Measurements from ENCODE around the gene STK40.

The STK40 gene

DNA sequence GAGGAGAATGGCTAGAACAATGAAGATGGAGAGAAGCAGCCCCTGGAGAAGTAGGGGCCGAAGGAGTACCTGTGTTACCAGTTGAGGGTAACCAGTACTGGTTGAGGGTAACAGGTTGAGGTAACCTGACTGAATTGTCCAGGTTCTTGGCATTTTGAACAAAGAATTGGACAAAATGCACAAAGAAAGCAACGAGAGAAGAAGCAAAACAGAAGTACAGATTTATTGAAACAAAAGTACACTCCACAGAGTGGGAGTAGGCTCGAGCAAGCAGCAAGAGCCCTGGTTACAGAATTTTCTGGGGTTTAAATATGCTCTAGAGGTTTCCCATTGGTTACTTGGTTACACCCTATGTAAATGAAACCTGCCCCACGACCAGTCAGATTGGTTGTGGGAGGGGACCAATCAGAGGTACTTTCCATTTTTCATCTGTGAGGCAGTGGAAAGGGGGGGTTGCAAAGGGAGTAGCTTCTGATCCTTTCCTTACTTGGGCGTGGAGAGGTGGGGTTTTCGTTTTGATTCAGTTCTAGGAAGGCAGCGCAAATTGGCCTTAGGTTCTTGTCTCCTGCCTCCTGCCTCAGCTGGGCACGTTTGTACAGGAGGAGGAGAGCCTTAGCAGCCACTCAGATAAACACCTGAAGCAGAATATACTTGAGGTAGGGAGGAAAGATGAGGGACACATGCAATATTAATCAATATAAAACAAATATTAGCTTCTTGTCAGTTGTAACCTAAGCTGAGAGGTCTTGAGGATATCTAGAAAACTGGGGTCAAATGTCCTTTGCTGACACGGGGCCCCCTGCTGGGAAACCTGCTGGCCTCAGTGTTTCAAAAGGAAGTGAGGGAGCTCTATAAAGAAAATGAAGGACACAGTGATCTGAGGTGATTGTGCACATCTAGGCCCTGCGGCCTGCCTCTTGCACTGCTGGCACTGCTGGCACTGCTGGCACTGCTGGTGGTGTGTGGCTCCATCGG is 26.2 kb upstream of the STK40 start:
- no peak overlapping the region for H3K4me3 ChIP-seq (ENCODE audit: low read depth, low read length)
- no peak for DNase-seq (ENCODE audit: low read depth)
- TF ChIP-seq, protein P1, sequence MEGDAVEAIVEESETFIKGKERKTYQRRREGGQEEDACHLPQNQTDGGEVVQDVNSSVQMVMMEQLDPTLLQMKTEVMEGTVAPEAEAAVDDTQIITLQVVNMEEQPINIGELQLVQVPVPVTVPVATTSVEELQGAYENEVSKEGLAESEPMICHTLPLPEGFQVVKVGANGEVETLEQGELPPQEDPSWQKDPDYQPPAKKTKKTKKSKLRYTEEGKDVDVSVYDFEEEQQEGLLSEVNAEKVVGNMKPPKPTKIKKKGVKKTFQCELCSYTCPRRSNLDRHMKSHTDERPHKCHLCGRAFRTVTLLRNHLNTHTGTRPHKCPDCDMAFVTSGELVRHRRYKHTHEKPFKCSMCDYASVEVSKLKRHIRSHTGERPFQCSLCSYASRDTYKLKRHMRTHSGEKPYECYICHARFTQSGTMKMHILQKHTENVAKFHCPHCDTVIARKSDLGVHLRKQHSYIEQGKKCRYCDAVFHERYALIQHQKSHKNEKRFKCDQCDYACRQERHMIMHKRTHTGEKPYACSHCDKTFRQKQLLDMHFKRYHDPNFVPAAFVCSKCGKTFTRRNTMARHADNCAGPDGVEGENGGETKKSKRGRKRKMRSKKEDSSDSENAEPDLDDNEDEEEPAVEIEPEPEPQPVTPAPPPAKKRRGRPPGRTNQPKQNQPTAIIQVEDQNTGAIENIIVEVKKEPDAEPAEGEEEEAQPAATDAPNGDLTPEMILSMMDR (IDR thresholded peaks at IDR 0.05; ENCODE audit: low read depth, low read length, missing control alignments), result no peak

DNA sequence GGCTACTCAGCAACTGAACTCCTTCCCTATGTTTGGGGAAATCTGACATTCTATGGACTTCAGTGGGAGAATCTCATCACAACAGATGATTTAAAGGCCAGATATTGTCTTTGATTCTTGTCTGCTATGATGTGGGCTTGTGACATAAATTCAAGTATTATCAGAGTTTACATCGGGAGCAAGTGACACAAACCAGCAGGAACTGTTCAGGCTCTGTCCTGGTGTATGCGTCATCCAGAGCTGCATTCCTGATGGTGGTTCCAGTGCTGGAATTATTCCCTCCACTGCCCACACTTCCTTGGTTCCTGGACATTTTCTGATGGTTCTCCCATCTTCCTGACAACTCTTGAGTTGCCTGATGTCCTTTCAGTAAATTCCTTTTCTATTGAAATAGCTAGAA is 22.8 kb upstream of the STK40 start:
- no peak overlapping the region for H3K4me3 ChIP-seq (ENCODE audit: low read depth, low read length)
- TF ChIP-seq, protein P1 (IDR thresholded peaks at IDR 0.05; ENCODE audit: low read depth, low read length, missing control alignments), result no peak
- DNase-seq (ENCODE audit: low read depth), result no peak

DNA sequence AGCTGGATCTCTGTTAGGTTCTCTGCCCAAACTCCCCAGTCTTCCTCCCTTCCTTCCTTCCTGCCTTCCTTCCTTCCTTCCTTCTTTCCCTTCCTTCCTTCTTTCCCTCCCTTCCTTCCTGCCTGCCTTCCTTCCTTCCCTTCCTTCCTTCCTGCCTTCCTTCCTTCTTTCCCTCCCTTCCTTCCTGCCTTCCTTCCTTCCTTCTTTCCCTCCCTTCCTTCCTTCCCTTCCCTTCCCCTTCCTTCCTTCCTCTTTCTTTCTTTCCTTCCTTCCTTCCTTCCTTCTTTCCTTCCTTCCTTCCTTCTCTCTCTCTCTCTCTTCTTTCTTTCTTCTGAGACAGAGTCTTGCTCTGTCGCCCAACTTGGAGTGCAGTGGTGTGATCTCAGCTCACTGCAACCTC is 20.7 kb upstream of the STK40 start:
- no peak overlapping the region for H3K4me3 ChIP-seq (ENCODE audit: low read depth, low read length)
- TF ChIP-seq, protein P1 (IDR thresholded peaks at IDR 0.05; ENCODE audit: low read depth, low read length, missing control alignments), result no peak
- DNase-seq (ENCODE audit: low read depth), result no peak

DNA sequence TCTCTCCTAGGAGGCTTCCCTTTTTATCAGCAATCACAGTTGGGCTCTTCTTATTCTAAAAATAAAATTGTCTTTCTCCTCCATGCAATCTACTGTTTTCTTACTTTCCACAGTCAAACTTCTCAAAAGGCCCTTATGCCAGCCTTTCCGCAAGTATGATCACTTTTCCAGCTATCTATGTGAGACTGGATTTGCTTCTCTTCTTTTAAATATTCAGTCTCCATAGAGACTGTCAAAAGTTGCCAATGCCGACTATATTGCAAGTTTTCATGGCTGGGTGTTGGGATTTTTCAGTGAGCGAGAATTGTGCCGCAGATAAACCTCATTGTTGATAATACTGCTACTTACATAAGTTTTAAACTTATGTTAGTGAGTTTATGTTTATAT is 16.8 kb upstream of the STK40 start:
- no peak overlapping the region for H3K4me3 ChIP-seq (ENCODE audit: low read depth, low read length)
- TF ChIP-seq, protein P1 (IDR thresholded peaks at IDR 0.05; ENCODE audit: low read depth, low read length, missing control alignments), result no peak
- DNase-seq (ENCODE audit: low read depth), result no peak

DNA sequence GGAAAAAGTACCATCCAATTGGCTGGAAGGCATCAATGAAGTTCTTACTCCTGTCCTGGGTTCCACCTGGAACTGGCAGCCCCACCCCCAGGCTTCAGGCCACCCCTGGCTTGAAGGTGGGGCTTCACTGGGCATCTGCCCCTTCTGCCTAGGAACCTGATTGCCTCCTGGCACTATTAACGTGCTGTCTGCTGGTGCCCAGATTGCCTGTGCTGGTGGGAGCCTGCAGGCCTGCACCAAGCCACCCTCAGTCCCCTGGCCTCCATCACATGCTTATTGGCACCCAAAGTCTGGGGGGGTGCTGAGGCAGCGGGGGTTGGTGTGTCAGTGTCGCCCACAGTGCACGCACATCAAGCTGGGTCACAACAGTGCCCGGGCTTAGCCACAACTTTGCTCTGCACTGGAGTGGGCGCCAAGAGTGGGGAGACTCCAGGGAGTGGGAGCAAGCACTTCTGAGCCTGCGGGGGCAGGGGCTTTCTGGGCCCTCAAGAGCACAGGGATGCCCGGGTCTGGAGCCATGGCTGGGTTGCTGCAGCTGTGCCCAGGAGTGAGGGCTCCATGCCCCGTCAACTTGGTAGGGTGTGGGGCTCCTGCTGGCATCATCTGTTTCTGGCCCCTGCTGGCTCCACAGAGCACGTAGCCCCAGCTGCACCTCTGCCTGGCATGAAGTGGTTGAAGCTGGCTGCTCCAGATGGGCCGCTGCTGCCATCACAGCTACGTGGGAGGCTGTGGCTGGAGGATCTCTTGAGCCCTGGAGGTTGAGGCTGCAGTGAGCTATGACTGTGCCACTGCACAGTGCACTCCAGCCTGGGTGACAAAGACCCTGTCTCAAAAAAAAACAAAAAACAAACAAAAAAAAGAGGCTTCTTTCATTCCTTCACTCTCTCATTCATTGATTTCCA is 16.1 kb upstream of the STK40 start:
- DNase-seq (ENCODE audit: low read depth), result no peak
- TF ChIP-seq, protein P1 (IDR thresholded peaks at IDR 0.05; ENCODE audit: low read depth, low read length, missing control alignments), result no peak
- peak overlapping the region; percentile 43 for H3K4me3 ChIP-seq (ENCODE audit: low read depth, low read length)

DNA sequence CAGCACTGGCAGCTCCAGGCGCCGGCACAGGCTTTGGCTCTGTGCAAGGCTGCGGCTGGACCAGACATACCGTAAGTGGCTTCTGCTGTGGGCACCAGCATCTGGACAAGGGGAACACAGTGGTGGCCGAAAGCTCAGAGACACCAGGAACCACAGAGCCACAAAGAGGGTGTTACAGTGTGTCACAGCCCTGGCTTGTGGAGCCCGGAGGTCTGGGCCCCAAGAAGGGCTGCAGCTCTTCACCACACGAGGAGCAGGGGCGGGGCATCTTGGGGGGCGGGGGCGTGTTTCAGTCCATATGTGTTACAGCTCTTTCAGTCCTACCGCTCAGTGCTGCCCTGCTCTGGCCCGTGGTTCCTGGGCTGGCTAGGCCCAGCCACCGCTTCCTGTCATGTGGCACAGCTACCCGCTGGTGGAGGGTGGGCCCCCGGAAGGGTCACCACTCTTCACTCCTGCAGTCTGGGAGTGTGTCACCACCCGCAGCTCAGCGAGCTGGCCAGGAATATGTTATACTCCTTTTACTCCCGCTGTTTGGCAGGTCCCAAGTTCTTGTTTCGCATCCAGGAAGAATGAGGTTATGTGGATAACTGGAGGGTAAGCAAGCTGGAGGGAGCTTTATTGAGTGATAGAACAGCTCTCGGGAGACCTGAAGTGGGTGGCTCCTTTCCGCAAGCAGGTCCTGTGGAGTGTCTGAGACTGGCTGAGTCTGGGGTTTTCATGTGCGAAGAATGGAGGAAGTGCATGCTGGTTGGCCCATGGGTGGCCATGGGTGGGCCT is 15.3 kb upstream of the STK40 start:
- TF ChIP-seq, protein P1 (IDR thresholded peaks at IDR 0.05; ENCODE audit: low read depth, low read length, missing control alignments), result no peak
- peak overlapping the region; percentile 43 for H3K4me3 ChIP-seq (ENCODE audit: low read depth, low read length)
- peak; percentile 56 for DNase-seq (ENCODE audit: low read depth)

All from GM12864 (cell line).